HEK293 (cell line): ENCODE measurements around the gene ZNF345.
A peak's percentile ranks its signal among the peaks of the same experiment; 100 is the strongest.

Source experiments
- CTCF ChIP-seq: fragments of 450-650 bp; formaldehyde crosslinking; IDR thresholded peaks from 2 replicates; pipeline ENCODE4 v1.5.1; 2016; ENCODE audit warnings: missing biosample characterization, missing genetic modification characterization
- HOXC10 ChIP-seq: sonication (generic); formaldehyde crosslinking; IDR thresholded peaks from 2 replicates; pipeline ENCODE4 v1.8.1; 2023; ENCODE audit warnings: mild to moderate bottlenecking, missing genetic modification reagents
- INSM2 ChIP-seq: fragments of 450-650 bp; formaldehyde crosslinking; IDR thresholded peaks from 2 replicates; pipeline ENCODE4 v1.5.1; 2016; ENCODE audit warnings: missing biosample characterization, missing genetic modification characterization
- MYNN ChIP-seq: fragments of 450-650 bp; formaldehyde crosslinking; IDR thresholded peaks from 2 replicates; pipeline ENCODE4 v1.5.1; 2016; ENCODE audit warnings: missing biosample characterization, missing genetic modification characterization, borderline replicate concordance
- OVOL3 ChIP-seq: fragments of 450-650 bp; formaldehyde crosslinking; IDR thresholded peaks from 2 replicates; pipeline ENCODE4 v1.5.1; 2016; ENCODE audit warnings: missing biosample characterization, missing genetic modification characterization
- SCRT2 ChIP-seq: fragments of 450-650 bp; formaldehyde crosslinking; IDR thresholded peaks from 2 replicates; pipeline ENCODE4 v1.5.1; 2016; ENCODE audit warnings: missing biosample characterization, missing genetic modification characterization
- SP3 ChIP-seq: fragments of 450-650 bp; formaldehyde crosslinking; IDR thresholded peaks from 2 replicates; pipeline ENCODE4 v1.5.1; 2016; ENCODE audit warnings: missing biosample characterization, missing genetic modification characterization
- WT1 ChIP-seq: fragments of 450-650 bp; formaldehyde crosslinking; IDR thresholded peaks from 2 replicates; pipeline ENCODE4 v1.5.1; 2016; ENCODE audit warnings: missing biosample characterization, missing genetic modification characterization
- ZBTB20 ChIP-seq: fragments of 450-650 bp; formaldehyde crosslinking; IDR thresholded peaks from 2 replicates; pipeline ENCODE4 v1.5.1; 2016; ENCODE audit warnings: missing biosample characterization, missing genetic modification characterization
- ZBTB21 ChIP-seq: fragments of 450-650 bp; formaldehyde crosslinking; IDR thresholded peaks from 2 replicates; pipeline ENCODE4 v1.5.1; 2017; ENCODE audit warnings: missing biosample characterization, missing genetic modification characterization
- ZBTB49 ChIP-seq: fragments of 450-650 bp; formaldehyde crosslinking; IDR thresholded peaks from 2 replicates; pipeline ENCODE4 v1.5.1; 2016; ENCODE audit warnings: missing biosample characterization, missing genetic modification characterization, low read depth
- ZBTB7A ChIP-seq: fragments of 450-650 bp; formaldehyde crosslinking; IDR thresholded peaks from 2 replicates; pipeline ENCODE4 v1.5.1; 2016; ENCODE audit warnings: low read depth, missing biosample characterization, missing genetic modification characterization
- ZNF148 ChIP-seq: fragments of 450-650 bp; formaldehyde crosslinking; IDR thresholded peaks from 2 replicates; pipeline ENCODE4 v1.5.0; 2017; ENCODE audit warnings: missing biosample characterization, missing genetic modification characterization, borderline replicate concordance
- ZNF174 ChIP-seq: fragments of 450-650 bp; formaldehyde crosslinking; IDR thresholded peaks from 2 replicates; pipeline ENCODE4 v1.5.0; 2017; ENCODE audit warnings: missing biosample characterization, mild to moderate bottlenecking, missing genetic modification characterization
- ZNF18 ChIP-seq: fragments of 450-650 bp; formaldehyde crosslinking; IDR thresholded peaks from 2 replicates; pipeline ENCODE4 v1.5.1; 2016; ENCODE audit warnings: missing biosample characterization, missing genetic modification characterization
- ZNF214 ChIP-seq: fragments of 450-650 bp; formaldehyde crosslinking; IDR thresholded peaks from 2 replicates; pipeline ENCODE4 v1.5.1; 2017; ENCODE audit warnings: missing biosample characterization, mild to moderate bottlenecking, missing genetic modification characterization, borderline replicate concordance
- ZNF280C ChIP-seq: fragments of 450-650 bp; formaldehyde crosslinking; IDR thresholded peaks from 2 replicates; pipeline ENCODE4 v1.5.1; 2016; ENCODE audit warnings: missing biosample characterization, missing genetic modification characterization
- ZNF777 ChIP-seq: fragments of 450-650 bp; formaldehyde crosslinking; IDR thresholded peaks from 2 replicates; pipeline ENCODE4 v1.5.1; 2017; ENCODE audit warnings: missing biosample characterization, missing genetic modification characterization, borderline replicate concordance
- ZSCAN4 ChIP-seq: fragments of 450-650 bp; formaldehyde crosslinking; IDR thresholded peaks from 2 replicates; pipeline ENCODE4 v1.5.1; 2017; ENCODE audit warnings: missing biosample characterization, missing genetic modification characterization
- ZSCAN5A ChIP-seq: fragments of 450-650 bp; formaldehyde crosslinking; IDR thresholded peaks from 2 replicates; pipeline ENCODE4 v1.5.1; 2016; ENCODE audit warnings: missing biosample characterization, missing genetic modification characterization
- ZXDB ChIP-seq: fragments of 450-650 bp; formaldehyde crosslinking; IDR thresholded peaks from 2 replicates; pipeline ENCODE4 v1.5.1; 2016; ENCODE audit warnings: missing biosample characterization, missing genetic modification characterization

Gene ZNF345

GRCh38 chr19:36915992-36916830 lies 65.5 kb downstream of the ZNF345 start, which contains the start of the genes ZNF568 and ZNF829 (continued):
- no peak for TF ChIP-seq ZBTB49
- no peak for TF ChIP-seq HOXC10
- TF ChIP-seq OVOL3 (tag by site-specific recombination): peak; percentile 59
- TF ChIP-seq ZNF777 (tag by site-specific recombination): peak; percentile 90
- peak; percentile 94 for TF ChIP-seq ZXDB (tag by site-specific recombination)
- TF ChIP-seq SCRT2 (tag by site-specific recombination): peak; percentile 77
- TF ChIP-seq ZNF148 (tag by site-specific recombination): no peak
- TF ChIP-seq ZNF214 (tag by site-specific recombination): no peak
- peak; percentile 100 for TF ChIP-seq CTCF
- TF ChIP-seq WT1 (tag by site-specific recombination): peak; percentile 89
- TF ChIP-seq ZBTB21 (tag by site-specific recombination): peak; percentile 96
- peak; percentile 96 for TF ChIP-seq ZBTB7A (tag by site-specific recombination)
- no peak for TF ChIP-seq ZNF174 (tag by site-specific recombination)
- peak; percentile 99 for TF ChIP-seq ZNF18 (tag by site-specific recombination)
- TF ChIP-seq MYNN: no peak; the same call in 1 of the 2 replicates
- peak; percentile 73 for TF ChIP-seq ZSCAN4
- peak; percentile 96 for TF ChIP-seq INSM2 (tag by site-specific recombination)
- peak; percentile 92 for TF ChIP-seq ZBTB20 (tag by site-specific recombination)
- peak; percentile 94; the same call in 1 of the 2 replicates for TF ChIP-seq ZSCAN5A (tag by site-specific recombination)
- TF ChIP-seq SP3 (tag by site-specific recombination): peak; percentile 75
- peak; percentile 99 for TF ChIP-seq ZNF280C (tag by site-specific recombination)
